GM12892 (cell line): ENCODE measurements around the gene C4A.
"Not testable (repeated sequence)": the region's sequence is repeated elsewhere in the genome, so short reads cannot be mapped to it uniquely, and the experiment has no call there.

Experiments used
- POLR2A ChIP-seq: IDR thresholded peaks from 2 replicates; pipeline ENCODE4 v1.6.1; 2011; ENCODE audit warnings: low read depth, low read length, control low read depth
- POLR2AphosphoS5 ChIP-seq: IDR thresholded peaks from 2 replicates; pipeline ENCODE4 v1.6.1; 2011; ENCODE audit warnings: low read depth, low read length, control low read depth

GRCh38 chr6:32007086-32007485, 25.2 kb downstream of the C4A start:
- TF ChIP-seq POLR2A, POLR2AphosphoS5: not testable (repeated sequence)
